GM19397 (cell line): ENCODE results near the gene ABR.

Experiments used
- ATAC-seq: cut with Tn5 transposase; IDR thresholded peaks from one replicate; pipeline ENCODE4 v1.9.1; 2021; ENCODE audit warnings: mild to moderate bottlenecking, moderate library complexity; ENCODE audit not compliant: unreplicated experiment

The ABR gene

DNA sequence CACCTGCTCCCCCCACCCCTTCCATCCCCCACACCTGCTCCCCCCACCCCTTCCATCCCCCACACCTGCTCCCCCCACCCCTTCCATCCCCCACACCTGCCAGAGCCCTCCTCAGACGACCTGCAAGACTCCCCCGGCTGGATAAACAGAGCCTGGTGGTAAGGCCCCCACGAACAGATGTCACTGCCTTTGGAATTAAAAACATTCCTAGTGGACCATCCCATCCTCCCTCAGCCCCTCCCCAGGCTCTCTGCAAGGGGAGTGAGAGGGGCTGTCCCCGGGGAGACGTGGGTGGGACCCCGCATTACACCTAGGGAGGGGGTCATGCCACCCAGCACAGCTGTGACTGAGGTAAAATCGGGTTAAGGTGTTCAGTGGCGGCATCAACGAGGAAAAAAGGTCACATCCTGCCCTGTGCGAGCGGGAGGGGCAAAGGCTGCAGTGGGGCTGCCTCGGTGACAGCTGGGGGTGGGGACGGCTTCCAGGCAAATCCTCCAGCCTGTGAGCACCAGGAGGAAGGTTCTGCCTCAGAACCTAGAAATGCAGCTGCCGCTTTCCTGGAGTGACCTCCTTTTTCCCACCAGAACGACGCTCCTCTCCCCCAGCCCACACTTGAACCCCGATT lies 144.1 kb downstream of the ABR start:
- no peak for ATAC-seq

GRCh38 chr17:1034652-1035210 lies 145.1 kb downstream of the ABR start:
- ATAC-seq, result no peak

DNA sequence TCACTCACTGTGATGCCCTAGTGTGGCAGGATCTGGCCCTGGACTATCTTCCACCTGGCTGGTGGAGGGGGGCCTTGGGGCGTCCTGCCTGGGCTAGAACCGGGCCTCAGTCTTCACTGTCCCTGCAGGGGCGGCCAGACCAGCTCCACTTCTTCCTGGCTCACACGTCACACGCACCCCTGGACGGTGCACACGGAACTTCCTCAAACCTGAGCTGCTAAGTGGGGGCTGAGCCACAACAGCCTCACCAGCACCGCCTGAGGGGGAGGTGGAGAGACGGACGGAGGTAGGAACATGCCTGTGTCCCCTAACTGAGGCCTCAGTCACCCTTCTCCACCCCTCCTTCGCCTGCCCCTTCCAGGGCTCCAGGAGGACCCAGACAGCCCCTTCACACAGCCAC lies 146.3 kb downstream of the ABR start:
- ATAC-seq, result no peak

DNA sequence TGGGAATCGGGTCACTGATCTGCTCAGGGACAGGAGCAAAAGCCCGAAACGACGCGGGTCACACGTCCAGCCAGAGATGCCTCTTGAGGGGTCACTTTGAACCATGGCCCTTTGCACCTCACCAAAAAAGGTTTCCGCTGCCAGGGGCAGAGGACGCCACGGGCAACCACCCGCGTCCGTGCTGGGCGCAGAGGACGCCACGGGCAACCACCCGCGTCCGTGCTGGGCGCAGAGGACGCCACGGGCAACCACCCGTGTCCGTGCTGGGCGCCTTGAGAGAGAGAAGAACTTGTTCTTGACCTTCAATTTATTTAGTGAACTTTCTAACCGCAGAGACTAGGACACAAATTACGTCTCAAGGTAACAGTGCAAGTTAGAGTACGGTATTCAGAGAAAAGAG lies 147.4 kb downstream of the ABR start:
- no peak for ATAC-seq

DNA sequence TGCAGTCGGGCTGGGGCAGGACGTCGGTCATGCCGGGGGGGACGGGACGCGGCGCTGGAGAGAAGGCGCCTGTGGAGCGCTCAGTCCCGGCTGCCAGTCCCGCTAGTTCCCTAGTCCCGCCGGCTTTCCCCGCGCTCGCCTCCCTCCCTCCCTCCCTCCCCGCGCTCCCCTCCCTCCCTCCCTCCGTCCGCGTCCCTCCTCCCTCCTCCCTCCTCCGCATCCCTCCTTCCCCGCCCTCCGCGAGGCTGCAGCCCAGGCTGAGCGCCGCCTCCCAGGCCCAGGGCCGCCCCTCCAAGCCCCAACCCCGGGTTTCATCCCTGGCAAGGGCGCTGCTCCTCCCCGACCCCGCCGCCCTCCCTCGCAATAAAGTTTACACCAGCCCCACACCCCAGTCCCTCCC lies 148.1 kb downstream of the ABR start:
- no peak for ATAC-seq

GRCh38 chr17:1030684-1031532 lies 148.9 kb downstream of the ABR start:
- no peak for ATAC-seq

DNA sequence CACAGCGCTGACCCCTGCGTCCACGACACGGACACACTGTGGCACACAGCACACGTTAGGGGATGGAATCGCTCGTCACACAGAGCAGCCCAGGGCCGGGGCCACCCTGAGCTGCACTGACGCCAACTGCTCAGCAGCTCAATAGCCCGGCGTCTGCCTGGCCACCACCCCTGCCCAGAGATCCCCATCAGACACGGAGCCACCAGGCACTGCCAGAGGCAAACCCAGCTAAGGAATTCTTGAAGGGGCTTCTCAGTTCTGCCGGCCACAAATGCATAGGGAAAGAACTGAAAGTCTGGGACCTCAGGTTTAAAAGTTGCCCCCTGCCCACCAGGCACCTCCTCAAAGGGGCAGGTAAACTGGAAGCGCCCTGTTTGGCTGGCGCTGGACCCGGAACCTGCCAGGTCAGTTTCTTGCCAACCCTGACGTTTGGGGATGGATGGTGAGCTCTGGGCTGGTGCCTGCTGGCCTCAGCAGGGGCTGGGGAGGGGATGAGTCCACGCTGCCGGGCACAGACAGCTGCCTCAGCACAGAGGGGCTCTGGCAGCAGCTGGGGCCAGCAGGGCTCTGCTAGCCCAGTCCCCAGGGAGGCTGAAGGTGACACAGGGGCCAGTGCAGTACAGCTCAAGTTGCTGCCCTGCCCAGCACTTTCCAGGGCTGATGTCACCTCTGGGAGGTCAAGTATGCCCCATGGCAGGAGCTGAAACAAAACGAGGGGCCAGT lies 149.7 kb downstream of the ABR start:
- ATAC-seq, result no peak

DNA sequence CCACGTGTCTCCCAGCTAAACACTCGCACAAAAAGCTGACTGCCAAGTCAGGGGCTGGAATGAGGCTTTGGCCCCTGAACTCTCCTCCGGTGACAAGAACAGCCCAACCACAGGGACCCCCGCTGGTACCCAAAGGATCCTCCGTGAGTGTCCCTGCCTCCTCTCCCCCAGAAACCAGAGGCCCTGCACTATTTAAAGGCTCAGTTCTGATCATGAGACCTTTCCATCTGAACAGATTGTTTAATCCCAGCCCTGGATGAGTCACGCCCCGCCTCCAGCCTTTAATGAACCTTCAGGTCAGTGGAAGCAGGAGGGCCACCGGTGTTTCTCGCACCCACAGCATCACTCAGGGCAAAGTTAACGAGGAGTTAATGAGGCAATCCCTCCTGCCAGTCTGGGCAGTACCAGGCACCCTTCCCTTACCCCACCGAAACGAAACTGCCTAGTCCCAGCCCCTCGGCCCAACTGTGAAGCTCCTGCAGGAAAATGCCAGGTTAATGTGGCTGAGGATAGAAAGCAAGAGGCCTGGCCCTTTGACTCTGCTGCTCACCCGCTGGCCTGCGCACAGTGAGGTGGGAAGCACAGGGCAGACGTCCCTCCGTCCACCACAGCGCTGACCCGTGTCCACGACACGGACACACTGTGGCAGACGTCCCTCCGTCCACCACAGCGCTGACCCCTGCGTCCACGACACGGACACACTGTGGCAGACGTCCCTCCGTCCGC lies 150.4 kb downstream of the ABR start:
- no peak for ATAC-seq

DNA sequence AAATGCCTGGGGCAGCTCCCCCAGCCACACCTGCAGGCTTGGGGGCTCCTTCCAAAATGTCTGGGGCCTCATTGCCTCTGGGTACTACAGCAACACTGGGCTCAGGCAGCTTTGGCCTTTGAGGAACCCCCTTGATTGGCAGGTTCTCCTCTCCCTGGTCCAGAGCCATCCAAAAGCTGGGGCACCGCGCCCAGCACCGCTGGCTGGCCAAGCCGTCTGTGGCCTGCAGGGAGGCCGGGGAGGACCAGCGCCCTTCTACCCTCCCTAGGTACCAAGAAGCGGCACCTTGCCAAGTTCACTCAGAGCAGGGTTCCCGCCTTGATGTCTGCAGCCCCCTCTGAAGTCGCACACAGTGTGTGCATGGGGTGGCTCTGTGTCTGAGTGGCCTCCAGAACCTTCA lies 152.7 kb downstream of the ABR start:
- ATAC-seq, result no peak

DNA sequence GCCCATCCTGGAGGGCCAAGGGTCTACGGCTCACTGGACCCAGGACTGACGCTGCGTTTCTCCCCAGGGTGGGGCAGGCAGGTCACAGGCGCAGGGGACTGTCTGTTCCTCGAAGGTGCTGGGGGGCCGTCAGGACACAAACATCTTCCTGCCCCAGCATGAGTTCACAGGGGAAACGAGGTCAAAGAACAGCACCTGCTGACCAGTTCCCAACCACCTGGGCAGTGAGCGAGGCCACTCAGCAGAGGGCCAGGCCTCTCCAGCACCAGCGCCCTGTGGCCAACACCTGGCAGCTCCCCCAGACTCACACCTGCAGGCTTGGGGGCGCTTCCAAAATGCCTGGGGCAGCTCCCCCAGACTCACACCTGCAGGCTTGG lies 153.2 kb downstream of the ABR start:
- ATAC-seq, result no peak

DNA sequence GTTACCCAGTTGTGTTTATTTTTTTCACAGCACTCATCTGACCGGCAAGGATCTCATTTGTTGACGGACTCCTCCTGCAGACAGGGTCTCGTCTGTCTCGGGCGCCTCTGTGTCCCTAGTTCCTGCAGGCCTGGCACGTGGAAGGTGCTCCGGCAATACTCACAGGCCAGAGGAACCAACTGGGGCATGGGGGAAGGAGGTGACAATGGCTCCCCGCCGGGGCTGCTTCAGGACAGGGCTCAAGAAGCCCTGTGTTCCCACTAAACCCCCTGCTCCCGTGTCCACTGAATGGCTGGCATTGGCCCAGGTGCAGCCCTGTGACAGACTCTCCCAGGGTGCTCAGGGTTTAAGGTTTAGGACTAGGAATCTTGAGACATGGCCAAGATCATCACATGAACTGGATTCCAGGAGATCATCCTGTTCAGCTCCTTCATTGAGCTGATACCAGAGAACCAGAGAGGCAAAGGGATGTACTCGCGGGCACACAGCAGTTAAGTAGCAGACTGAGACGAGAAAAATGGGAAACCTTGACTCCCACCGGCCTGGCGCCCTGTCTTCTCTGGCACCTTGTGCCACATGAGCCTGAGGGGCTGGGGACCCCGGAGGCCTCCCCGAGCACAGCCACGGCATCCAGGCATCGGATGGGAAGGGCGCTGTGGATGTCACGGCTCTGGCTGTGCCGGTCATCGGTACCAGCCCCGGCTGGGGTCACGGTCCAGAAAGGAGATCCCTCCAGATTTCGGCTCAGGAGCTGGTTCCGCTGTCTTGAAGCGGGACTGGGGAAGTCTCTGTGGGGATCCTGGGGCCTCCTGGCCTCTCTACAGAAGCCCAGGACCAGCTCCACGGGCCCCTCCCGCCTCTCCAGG lies 153.8 kb downstream of the ABR start:
- ATAC-seq, result no peak

DNA sequence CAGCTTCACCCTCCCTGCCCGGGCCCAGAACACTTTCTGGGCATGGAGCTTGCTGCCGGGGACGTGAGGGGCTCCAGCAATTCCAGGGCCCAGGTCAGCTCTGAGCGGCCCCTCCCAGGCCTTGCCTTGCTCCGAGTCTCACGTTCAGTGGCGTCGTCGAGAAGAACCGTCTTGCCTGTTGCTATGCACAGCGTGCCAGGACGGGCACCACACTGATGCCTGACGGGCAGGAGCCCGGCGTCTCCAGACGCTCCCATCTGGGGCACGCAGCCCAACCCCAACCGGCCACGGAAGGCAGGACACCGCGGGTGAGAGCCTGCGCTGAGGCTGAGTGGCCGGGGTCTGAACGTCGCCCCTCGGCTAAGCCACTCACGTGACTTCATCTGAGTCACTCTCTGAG lies 155.7 kb downstream of the ABR start:
- ATAC-seq, result no peak

DNA sequence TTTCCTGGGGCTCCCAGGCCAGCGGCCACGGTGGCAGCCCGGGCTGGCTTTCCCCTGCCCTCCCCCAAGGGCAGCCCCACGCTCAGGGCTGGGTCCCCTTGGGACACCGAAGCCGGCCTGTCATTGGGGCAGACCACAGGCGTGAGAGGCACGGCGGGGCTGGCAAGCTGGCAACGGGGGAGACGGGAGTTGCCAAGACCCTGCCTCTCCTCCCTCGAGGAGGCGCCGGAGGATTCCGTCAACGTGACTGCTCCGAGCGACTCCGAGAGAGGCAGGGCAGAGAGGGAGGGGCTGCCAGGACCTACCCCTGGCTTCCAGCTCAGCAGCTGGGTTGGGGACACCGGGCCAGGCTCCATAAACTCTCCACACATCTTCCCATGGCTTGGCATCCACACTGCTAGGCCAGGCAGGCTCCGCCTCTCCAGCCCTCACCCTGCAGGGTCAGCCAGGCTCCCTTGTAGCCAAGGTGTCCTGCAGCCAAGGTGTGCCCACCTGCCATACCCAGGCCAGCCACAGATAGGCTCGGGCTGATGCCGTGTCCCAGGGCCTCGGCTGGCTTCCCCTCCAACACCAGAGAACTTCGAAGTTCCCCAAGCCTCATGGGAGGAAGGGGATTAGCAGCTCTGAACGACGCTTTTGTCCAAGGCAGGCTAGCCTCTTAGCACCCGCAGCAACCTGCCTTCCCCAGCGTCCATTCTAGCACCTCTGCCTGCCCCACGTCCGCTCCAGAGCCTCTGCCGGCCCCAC lies 157.3 kb downstream of the ABR start:
- ATAC-seq, result no peak

DNA sequence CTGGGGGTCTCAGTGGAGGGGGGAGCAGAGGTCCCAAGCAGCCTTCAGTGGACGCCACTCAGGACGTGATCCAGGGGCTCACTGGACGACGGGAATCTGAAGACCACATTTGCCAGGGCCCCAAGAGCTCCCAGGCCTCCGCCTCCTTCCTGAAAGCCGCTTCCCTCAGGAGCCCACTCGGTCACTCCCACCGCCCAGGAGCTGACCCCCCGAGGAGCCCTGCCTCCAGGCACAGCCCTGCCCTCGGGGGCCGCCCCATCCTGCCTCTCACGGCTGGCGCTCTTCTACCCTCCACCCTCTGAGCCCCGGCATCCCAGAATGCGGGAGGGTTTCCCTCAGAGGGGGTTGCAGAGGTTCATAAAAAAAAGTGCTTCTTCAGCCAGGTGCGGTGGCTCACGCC lies 158.6 kb downstream of the ABR start:
- no peak for ATAC-seq

DNA sequence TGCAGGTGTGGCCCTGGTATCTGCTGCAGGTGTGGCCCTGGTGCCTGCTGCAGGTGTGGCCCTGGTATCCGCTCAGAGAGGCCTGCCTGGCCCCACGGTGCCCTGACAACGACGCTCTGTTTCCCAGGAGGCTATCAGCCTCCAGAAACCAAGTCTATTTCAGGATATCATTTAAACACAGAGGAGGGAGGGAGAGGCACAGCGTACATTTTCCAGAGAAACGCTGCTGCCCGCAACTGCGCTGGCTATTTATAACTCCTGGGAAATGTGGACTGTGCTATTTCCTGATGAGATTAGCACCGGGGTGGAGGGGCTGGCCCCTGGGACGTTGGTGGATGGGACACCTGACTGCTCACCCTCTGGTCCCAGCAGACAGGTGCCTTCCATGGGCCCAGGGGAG lies 160.3 kb downstream of the ABR start:
- ATAC-seq, result no peak

DNA sequence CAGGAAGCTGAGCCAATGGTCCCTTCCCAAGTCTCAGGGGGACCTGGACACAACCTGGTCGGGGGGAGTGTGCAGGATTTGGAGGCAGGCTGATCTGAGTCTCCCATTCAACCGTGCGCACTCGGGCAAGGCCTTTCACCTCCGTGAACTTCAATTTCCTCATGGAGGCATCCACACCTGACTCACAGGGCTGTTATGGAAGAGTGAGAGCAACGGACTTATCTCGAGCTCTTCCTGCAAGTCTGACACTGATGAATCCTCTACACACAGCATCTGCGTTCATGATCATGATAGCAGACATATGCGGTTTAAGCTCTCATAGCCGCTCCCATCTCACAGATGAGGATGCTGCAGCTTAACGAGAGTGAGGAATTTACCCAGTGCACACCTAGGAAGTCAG lies 161.2 kb downstream of the ABR start:
- ATAC-seq, result no peak

GRCh38 chr17:1013729-1014090 lies 166.1 kb downstream of the ABR start:
- no peak for ATAC-seq

GRCh38 chr17:1012823-1013728 lies 166.7 kb downstream of the ABR start:
- no peak for ATAC-seq
